A673 (cell line): ENCODE data around the gene ATP8A2. TPM values are rescaled to one million over a fixed set of nuclear protein-coding genes. Genes with fewer than 3 reads are reported as not detected.

ENCODE experiments used
- BruUV-seq: library from RNA; stranded (reverse); fragments of 400-500 nt; replicated peaks from 2 replicates; lab custom pipeline; 2021; lab: Mats Ljungman, UMichigan
- CTCF ChIA-PET: fragments of 300-600 bp; sonication (Branson Sonifier 250); formaldehyde crosslinking; loops from one replicate; lab custom pipeline; 2022; ENCODE audit warnings: antibody characterized with exemption; lab: Charles Lee
- POLR2A ChIA-PET: fragments of 300-600 bp; sonication (Branson Sonifier 250); formaldehyde crosslinking; loops from one replicate; lab custom pipeline; 2022; ENCODE audit warnings: antibody characterized with exemption; ENCODE audit not compliant: low non-redundant PET; lab: Charles Lee
- DNase-seq: peaks from one replicate; pipeline ENCODE4 v3.0.0-alpha.2; 2015; ENCODE audit warnings: low spot score
- H3K27ac ChIP-seq: fragments of 200-600 bp; sonication (generic); 2 replicates; pipeline ENCODE4 v1.5.1; 2016; ENCODE audit warnings: mixed run types, low read depth, mild to moderate bottlenecking, mixed read lengths, antibody characterized with exemption, low read length; ENCODE audit not compliant: poor library complexity, severe bottlenecking
- H3K27me3 ChIP-seq: fragments of 200-600 bp; sonication (generic); replicated peaks from 2 replicates; pipeline ENCODE4 v1.6.1; 2017; ENCODE audit warnings: mixed run types, low read depth, mild to moderate bottlenecking, mixed read lengths, antibody characterized with exemption, low read length; ENCODE audit not compliant: insufficient read depth, poor library complexity
- H3K36me3 ChIP-seq: fragments of 200-600 bp; sonication (generic); 2 replicates; pipeline ENCODE4 v1.6.1; 2016; ENCODE audit warnings: mixed run types, mild to moderate bottlenecking, mixed read lengths, antibody characterized with exemption, low read length; ENCODE audit not compliant: insufficient read depth, poor library complexity, severe bottlenecking
- H3K4me1 ChIP-seq: fragments of 200-600 bp; sonication (generic); 2 replicates; pipeline ENCODE4 v1.6.1; 2017; ENCODE audit warnings: mixed run types, mild to moderate bottlenecking, mixed read lengths, antibody characterized with exemption, low read length; ENCODE audit not compliant: insufficient read depth, poor library complexity, severe bottlenecking
- H3K4me3 ChIP-seq: fragments of 200-600 bp; sonication (generic); 2 replicates; pipeline ENCODE4 v1.5.1; 2016; ENCODE audit warnings: low read depth, mixed run types, mild to moderate bottlenecking, mixed read lengths, low read length; ENCODE audit not compliant: poor library complexity, severe bottlenecking
- H3K9me3 ChIP-seq: fragments of 200-600 bp; sonication (generic); 2 replicates; pipeline ENCODE4 v1.6.1; 2016; ENCODE audit warnings: mixed run types, low read depth, mild to moderate bottlenecking, mixed read lengths, antibody characterized with exemption, low read length; ENCODE audit not compliant: poor library complexity, severe bottlenecking
- CTCF ChIP-seq: fragments of 300-800, 200-600 bp; sonication (generic); conservative IDR thresholded peaks from 2 replicates; pipeline ENCODE4 v1.5.1; 2017; ENCODE audit warnings: low read depth, mild to moderate bottlenecking, antibody characterized with exemption, low read length, moderate library complexity, mixed read lengths
- EZH2 ChIP-seq: fragments of 200-600 bp; sonication (generic); IDR thresholded peaks from 2 replicates; pipeline ENCODE4 v1.6.1; 2017; ENCODE audit warnings: borderline replicate concordance, low read depth, mild to moderate bottlenecking, mixed read lengths, antibody characterized with exemption, low read length; ENCODE audit not compliant: poor library complexity, severe bottlenecking
- intact Hi-C: fragments of 100-400 bp; cut with micrococcal nuclease; formaldehyde crosslinking; loops from one replicate; pipeline ENCODE4 v1.10.0; 2022; ENCODE audit not compliant: unreplicated experiment
- total RNA-seq: library from RNA; stranded (reverse); gene quantifications from 2 replicates; pipeline ENCODE4 v1.2.3, GENCODE V29; 2021

Gene ATP8A2
- total RNA-seq, 1 experiment from 2014 or later: 0.92 TPM

GRCh38 chr13:26045142-26045541 lies 673.4 kb downstream of the ATP8A2 start:
- Histone ChIP-seq H3K4me1 (peaks cover 7% of the 10 kb centered on the region), H3K27me3 (peaks cover 23% of the 10 kb centered on the region), H3K4me3 (no peak overlapping the region), H3K27ac (no peak overlapping the region), H3K36me3 (no peaks in the 10 kb centered on the region), H3K9me3 (no peaks in the 10 kb centered on the region)
- intact Hi-C loops: no loop called here
- no peak for DNase-seq
- TF ChIP-seq EZH2 (no peak), CTCF (no peak)
- no TSS peak for BruUV-seq
- POLR2A ChIA-PET: no interaction called here
- CTCF ChIA-PET: no interaction called here

- Histone ChIP-seq H3K9me3 (no peaks in the 10 kb centered on the region), H3K27ac (no peak overlapping the region), H3K4me1 (peaks cover 19% of the 10 kb centered on the region), H3K4me3 (no peak overlapping the region), H3K36me3 (no peaks in the 10 kb centered on the region), H3K27me3 (peaks cover 38% of the 10 kb centered on the region)
- DNase-seq: no peak
- ChIA-PET POLR2A (no interaction called here), CTCF (interaction anchor here (0.5 kb wide), 1 partner anchor 647 kb away, joined by 4 read pairs; no protein-coding TSS in a partner anchor)
- no TSS peak for BruUV-seq
- intact Hi-C loops: no loop called here
- TF ChIP-seq CTCF (no peak), EZH2 (no peak)
Measured at GRCh38 chr13:26046639-26047038, 674.9 kb downstream of the ATP8A2 start.

GRCh38 chr13:26047040-26047439 lies 675.3 kb downstream of the ATP8A2 start:
- no peak for DNase-seq
- Histone ChIP-seq H3K27me3 (peaks cover 41% of the 10 kb centered on the region), H3K27ac (no peak overlapping the region), H3K36me3 (no peaks in the 10 kb centered on the region), H3K9me3 (no peaks in the 10 kb centered on the region), H3K4me1 (peaks cover 19% of the 10 kb centered on the region), H3K4me3 (no peak overlapping the region)
- TF ChIP-seq CTCF: no peak
- intact Hi-C loops: no loop called here
- BruUV-seq: no TSS peak
- ChIA-PET CTCF (interaction anchor here (0.5 kb wide), 1 partner anchor 647 kb away, joined by 4 read pairs; no protein-coding TSS in a partner anchor), POLR2A (no interaction called here)
